HCT116 (cell line): ENCODE measurements around the gene NF1. TPM values are rescaled to one million over a fixed set of nuclear protein-coding genes. Genes with fewer than 3 reads are reported as not detected.
"Not testable (repeated sequence)": the region's sequence is repeated elsewhere in the genome, so short reads cannot be mapped to it uniquely, and the experiment has no call there.

Experiments
- ATAC-seq: fragments of 200-7000 bp; cut with Tn5 transposase; 2 replicates; pipeline ENCODE4 v1.9.1; 2020; ENCODE audit warnings: mild to moderate bottlenecking, moderate library complexity
- BruUV-seq: library from RNA; stranded (reverse); fragments of 400-500 nt; replicated peaks from 2 replicates; lab custom pipeline; 2021; lab: Mats Ljungman, UMichigan
- CTCF ChIA-PET: fragments of 300-600 bp; sonication (Branson Sonifier 250); formaldehyde crosslinking; loops from one replicate; lab custom pipeline; 2021; ENCODE audit warnings: antibody characterized with exemption; lab: Charles Lee
- POLR2A ChIA-PET: fragments of 300-600, 350-600 bp; sonication (Branson Sonifier 250); formaldehyde crosslinking; loops from one replicate; lab custom pipeline; 2021; ENCODE audit warnings: antibody characterized with exemption; lab: Charles Lee
- RAD21 ChIA-PET, 2 experiments: fragments of 300-600 bp; sonication (Branson Sonifier 250); formaldehyde crosslinking; loops; one replicate each; lab custom pipeline; 2023; ENCODE audit warnings: low total read pairs in 2 of 2; ENCODE audit not compliant: uncharacterized antibody in 2 of 2, unreplicated experiment in 2 of 2, low non-redundant PET in 1 of 2; lab: Charles Lee
- DNase-seq: peaks from one replicate; pipeline ENCODE4 v3.0.0-alpha.2; 2010; ENCODE audit warnings: low read depth, low spot score
- H2AFZ ChIP-seq: fragments of 200-600 bp; shearing (Covaris generic), sonication (generic); 2 replicates; pipeline ENCODE4 v1.6.1; 2017; ENCODE audit warnings: low read depth, mixed run types, mixed read lengths, antibody characterized with exemption, low read length; ENCODE audit not compliant: poor library complexity, severe bottlenecking
- H3K27ac ChIP-seq: 2 replicates; pipeline ENCODE4 v1.5.1; 2012; ENCODE audit warnings: low read depth, low read length
- H3K27me3 ChIP-seq: fragments of 200-600 bp; sonication (generic); 2 replicates; pipeline ENCODE4 v1.6.1; 2016; ENCODE audit warnings: mixed run types, low read length, mixed read lengths; ENCODE audit not compliant: insufficient read depth
- H3K36me3 ChIP-seq, 2 experiments: fragments of 200-500 bp in 1 of 2; fragments of 200-600 bp in 1 of 2; sonication (Bioruptor generic) in 1 of 2; sonication (generic) in 1 of 2; 2 replicates each; pipeline versions ENCODE4 v1.5.1 to v1.6.1; 2014 to 2016; ENCODE audit warnings: low read length in 2 of 2, inconsistent platforms in 1 of 2, mixed read lengths in 1 of 2, mixed run types in 1 of 2; ENCODE audit not compliant: insufficient read depth in 2 of 2, control insufficient read depth in 1 of 2
- H3K4me1 ChIP-seq, 2 experiments: fragments of 200-600 bp in 1 of 2; sonication (generic) in 1 of 2; 2 replicates each; pipeline versions ENCODE4 v1.5.1 to v1.6.1; 2012 to 2017; ENCODE audit warnings: low read length in 2 of 2, inconsistent platforms in 1 of 2, mild to moderate bottlenecking in 1 of 2, mixed read lengths in 1 of 2, mixed run types in 1 of 2, moderate library complexity in 1 of 2; ENCODE audit not compliant: insufficient read depth in 2 of 2, control insufficient read depth in 1 of 2
- H3K4me2 ChIP-seq: fragments of 200-600 bp; sonication (generic); 2 replicates; pipeline ENCODE4 v1.6.1; 2017; ENCODE audit warnings: mixed run types, low read length, mixed read lengths
- H3K4me3 ChIP-seq, 2 experiments: fragments of 200-600 bp in 1 of 2; sonication (generic) in 1 of 2; replicated peaks in 1 of 2; 2 replicates each; pipeline ENCODE4 v1.5.1; 2011 to 2016; ENCODE audit warnings: low read length in 2 of 2, control low read depth in 1 of 2, low read depth in 1 of 2, mild to moderate bottlenecking in 1 of 2, mixed read lengths in 1 of 2, mixed run types in 1 of 2
- H3K79me2 ChIP-seq: fragments of 200-600 bp; sonication (generic); 2 replicates; pipeline ENCODE4 v1.6.1; 2017; ENCODE audit warnings: mild to moderate bottlenecking, mixed run types, low read length, moderate library complexity, mixed read lengths; ENCODE audit not compliant: insufficient read depth
- H3K9ac ChIP-seq: fragments of 200-600 bp; sonication (generic); 2 replicates; pipeline ENCODE4 v1.6.1; 2016; ENCODE audit warnings: low read length, mixed read lengths
- H3K9me2 ChIP-seq: fragments of 200-600 bp; sonication (generic), shearing (Covaris generic); 2 replicates; pipeline ENCODE4 v1.6.1; 2017; ENCODE audit warnings: mixed run types, mild to moderate bottlenecking, moderate library complexity; ENCODE audit not compliant: insufficient read depth
- H3K9me3 ChIP-seq, 2 experiments: fragments of 200-500 bp in 1 of 2; fragments of 200-600 bp in 1 of 2; sonication (Bioruptor generic) in 1 of 2; sonication (generic) in 1 of 2; 2 replicates each; pipeline ENCODE4 v1.6.1; 2014 to 2017; ENCODE audit warnings: low read length in 2 of 2, mixed read lengths in 2 of 2, inconsistent platforms in 1 of 2, low read depth in 1 of 2, mild to moderate bottlenecking in 1 of 2, mixed run types in 1 of 2, moderate library complexity in 1 of 2; ENCODE audit not compliant: control insufficient read depth in 1 of 2, insufficient read depth in 1 of 2
- H4K20me1 ChIP-seq: fragments of 200-600 bp; sonication (generic), shearing (Covaris generic); 2 replicates; pipeline ENCODE4 v1.6.1; 2017; ENCODE audit warnings: mixed run types, mild to moderate bottlenecking, moderate library complexity; ENCODE audit not compliant: insufficient read depth
- CEBPB ChIP-seq: IDR thresholded peaks from 2 replicates; pipeline ENCODE4 v1.6.1; 2012; ENCODE audit warnings: low read depth
- EZH2phosphoT487 ChIP-seq: fragments of 200-600 bp; IDR thresholded peaks from 2 replicates; pipeline ENCODE4 v1.6.1; 2018; ENCODE audit warnings: antibody characterized with exemption, borderline replicate concordance
- JUND ChIP-seq: IDR thresholded peaks from 2 replicates; pipeline ENCODE4 v1.6.1; 2012
- POLR2A ChIP-seq: IDR thresholded peaks from 2 replicates; pipeline ENCODE4 v1.7.0; 2011; ENCODE audit warnings: borderline replicate concordance; ENCODE audit not compliant: insufficient read depth, insufficient read length; ENCODE audit errors: extremely low read depth
- RAD21 ChIP-seq: IDR thresholded peaks from 2 replicates; pipeline ENCODE4 v1.6.1; 2012; ENCODE audit warnings: low read depth, mild to moderate bottlenecking
- SIN3A ChIP-seq: IDR thresholded peaks from 2 replicates; pipeline ENCODE4 v1.6.1; 2012; ENCODE audit warnings: low read depth
- TCF7L2 ChIP-seq: IDR thresholded peaks from 2 replicates; pipeline ENCODE4 v1.7.0; 2011; ENCODE audit warnings: borderline replicate concordance, inconsistent platforms; ENCODE audit not compliant: insufficient read depth, insufficient read length; ENCODE audit errors: extremely low read depth
- ZNF274 ChIP-seq: fragments of 200-500 bp; sonication (Bioruptor generic); IDR thresholded peaks from 2 replicates; pipeline ENCODE4 v1.6.1; 2014; ENCODE audit warnings: mild to moderate bottlenecking, low read depth, low read length, inconsistent platforms
- intact Hi-C: fragments of 100-400 bp; cut with micrococcal nuclease; formaldehyde crosslinking; loops from 2 replicates; pipeline ENCODE4 v1.10.0; 2022
- total RNA-seq: library from RNA; stranded (reverse); gene quantifications from one replicate; pipeline ENCODE4 v1.2.1, GENCODE V29; 2021; ENCODE audit not compliant: unreplicated experiment

Gene NF1
- total RNA-seq, 1 experiment from 2014 or later, result 20.8 TPM

DNA sequence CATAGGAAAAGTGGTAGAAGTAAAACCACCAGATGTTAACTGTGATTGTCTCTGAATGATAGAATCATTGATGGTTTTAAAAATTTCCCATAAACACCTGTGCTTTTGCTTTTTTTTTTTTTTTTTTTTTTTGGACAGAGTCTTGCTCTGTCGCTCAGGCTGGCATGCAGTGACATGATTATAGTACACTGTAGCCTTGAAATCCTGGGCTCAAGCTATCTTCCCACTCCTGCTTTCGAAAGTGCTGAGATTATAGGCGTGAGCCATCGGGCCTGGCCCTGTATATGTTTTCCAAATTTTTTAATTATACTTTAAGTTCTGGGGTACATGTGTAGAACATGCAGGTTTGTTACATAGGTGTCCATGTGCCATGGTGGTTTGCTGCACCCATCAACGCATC lies 80.5 kb downstream of the NF1 start:
- POLR2A ChIA-PET, result no interaction called here
- Histone ChIP-seq H3K4me3 (no peak overlapping the region), H3K79me2 (no peaks in the 10 kb centered on the region; the same call in 1 of the 2 replicates), H3K36me3 (no peaks in the 10 kb centered on the region), H3K9ac (no peak overlapping the region), H3K27me3 (no peaks in the 10 kb centered on the region), H3K4me2 (no peak overlapping the region), H3K27ac (no peak overlapping the region), H3K9me3 (no peaks in the 10 kb centered on the region), H4K20me1 (no peaks in the 10 kb centered on the region), H3K9me2 (no peaks in the 10 kb centered on the region), H2AFZ (no peak overlapping the region), H3K4me1 (no peaks in the 10 kb centered on the region)
- RAD21 ChIA-PET, result no interaction called here
- ATAC-seq (no peak), DNase-seq (no peak)
- no TSS peak for BruUV-seq
- CTCF ChIA-PET, result interaction anchor here (0.7 kb wide), 1 partner anchor 1583 kb away, joined by 3 read pairs; no protein-coding TSS in a partner anchor
- no peak for TF ChIP-seq ZNF274
- no peak for TF ChIP-seq EZH2phosphoT487
- no peak for TF ChIP-seq JUND
- TF ChIP-seq CEBPB, result no peak
- TF ChIP-seq TCF7L2, result no peak
- TF ChIP-seq POLR2A, result no peak
- TF ChIP-seq SIN3A, result no peak
- no peak for TF ChIP-seq RAD21
- intact Hi-C loops, result no loop called here

DNA sequence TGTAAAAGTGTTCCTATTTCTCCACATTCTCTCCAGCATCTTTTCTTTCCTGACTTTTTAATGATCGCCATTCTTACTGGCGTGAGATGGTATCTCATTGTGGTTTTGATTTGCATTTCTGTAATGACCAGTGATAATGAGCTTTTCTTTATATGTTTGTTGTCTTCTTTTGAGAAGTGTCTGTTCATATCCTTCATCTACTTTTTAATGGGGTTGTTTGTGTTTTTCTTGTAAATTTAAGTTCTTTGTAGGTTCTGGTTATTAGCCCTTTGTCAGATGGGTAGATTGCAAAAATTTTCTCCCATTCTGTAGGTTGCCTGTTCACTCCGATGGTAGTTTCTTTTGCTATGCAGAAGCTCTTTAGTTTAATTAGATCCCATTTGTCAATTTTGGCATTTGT lies 81.4 kb downstream of the NF1 start:
- DNase-seq, intact Hi-C loops, H3K79me2 ChIP-seq, H3K36me3 ChIP-seq, H3K9me3 ChIP-seq, H3K4me3 ChIP-seq, ATAC-seq, H3K4me1 ChIP-seq, H3K4me2 ChIP-seq, H2AFZ ChIP-seq, H4K20me1 ChIP-seq, BruUV-seq, RAD21 ChIA-PET, H3K27me3 ChIP-seq, H3K9me2 ChIP-seq, H3K27ac ChIP-seq, H3K9ac ChIP-seq, CTCF ChIA-PET, POLR2A ChIA-PET: not testable (repeated sequence)

DNA sequence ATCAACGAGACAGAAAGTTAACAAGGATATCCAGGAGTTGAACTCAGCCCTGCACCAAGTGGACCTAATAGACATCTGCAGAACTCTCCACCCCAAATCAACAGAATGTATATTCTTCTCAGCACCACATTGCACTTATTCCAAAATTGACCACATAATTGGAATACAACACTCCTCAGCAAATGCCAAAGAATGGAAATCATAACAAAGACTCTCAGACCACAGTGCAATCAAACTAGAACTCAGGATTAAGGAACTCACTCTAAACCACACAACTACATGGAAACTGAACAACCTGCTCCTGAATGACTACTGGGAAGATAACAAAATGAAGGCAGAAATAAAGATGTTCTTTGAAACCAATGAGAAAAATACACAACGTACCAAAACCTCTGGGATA lies 84.2 kb downstream of the NF1 start:
- H3K9me3 ChIP-seq, H3K36me3 ChIP-seq, BruUV-seq, H3K9me2 ChIP-seq, H3K27ac ChIP-seq, H3K79me2 ChIP-seq, H3K4me1 ChIP-seq, POLR2A ChIA-PET, H2AFZ ChIP-seq, ATAC-seq, H3K9ac ChIP-seq, H3K4me3 ChIP-seq, H4K20me1 ChIP-seq, RAD21 ChIA-PET, H3K4me2 ChIP-seq, H3K27me3 ChIP-seq, CTCF ChIA-PET, DNase-seq, intact Hi-C loops: not testable (repeated sequence)
